Measurements from ENCODE around the gene DOCK9. TPM values are rescaled to one million over a fixed set of nuclear protein-coding genes. Genes with fewer than 3 reads are reported as not detected.
A peak's percentile ranks its signal among the peaks of the same experiment; 100 is the strongest.

DOCK9 gene
- total and polyA plus RNA-seq, 8 donors = 98.3 to 158 (median 109) TPM

- no peaks in the 10 kb centered on the region for H3K27me3 ChIP-seq
- no peaks in the 10 kb centered on the region for H3K4me1 ChIP-seq
- H3K9me3 ChIP-seq = peaks cover 0 to under 1% of the 10 kb centered on the region in 2 donors
- peak in 1 of 4 donors; percentile 58 for DNase-seq
- no peak overlapping the region for H3K4me3 ChIP-seq
- intact Hi-C loops (cut with DNase I) = no loop called here
- no peak for TF ChIP-seq CTCF (IDR thresholded peaks at IDR 0.05)
- H3K36me3 ChIP-seq = no peaks in the 10 kb centered on the region
- ATAC-seq = no peak
- no peak overlapping the region for H3K27ac ChIP-seq
These were observed 202.5 kb downstream of the DOCK9 start for GRCh38 chr13:98775386-98775785.

GRCh38 chr13:98774776-98775175 is 203.1 kb downstream of the DOCK9 start:
- Histone ChIP-seq H3K4me1 (no peaks in the 10 kb centered on the region), H3K27ac (no peak overlapping the region), H3K36me3 (no peaks in the 10 kb centered on the region), H3K27me3 (no peaks in the 10 kb centered on the region), H3K9me3 (peaks cover 0 to 7% of the 10 kb centered on the region in 2 donors), H3K4me3 (no peak overlapping the region)
- TF ChIP-seq CTCF (IDR thresholded peaks at IDR 0.05) = no peak
- DNase-seq (peak in 1 of 4 donors; percentile 49), ATAC-seq (no peak)
- intact Hi-C loops (cut with DNase I) = no loop called here

- intact Hi-C loops (cut with DNase I) = no loop called here
- Histone ChIP-seq H3K36me3 (no peaks in the 10 kb centered on the region), H3K4me3 (no peak overlapping the region), H3K4me1 (no peaks in the 10 kb centered on the region), H3K27ac (no peak overlapping the region), H3K9me3 (peaks cover 0 to 8% of the 10 kb centered on the region in 2 donors), H3K27me3 (no peaks in the 10 kb centered on the region)
- no peak for TF ChIP-seq CTCF (IDR thresholded peaks at IDR 0.05)
- DNase-seq (peak in 1 of 4 donors; percentile 71), ATAC-seq (no peak)
These were observed 203.9 kb downstream of the DOCK9 start for GRCh38 chr13:98773921-98774320.

- intact Hi-C loops (cut with DNase I) = no loop called here
- peaks cover 0 to 8% of the 10 kb centered on the region in 2 donors for H3K9me3 ChIP-seq
- ATAC-seq (no peak), DNase-seq (peak in 1 of 4 donors; percentile 59)
- no peak overlapping the region for H3K27ac ChIP-seq
- TF ChIP-seq CTCF (IDR thresholded peaks at IDR 0.05) = no peak
- no peaks in the 10 kb centered on the region for H3K27me3 ChIP-seq
- H3K4me1 ChIP-seq = no peaks in the 10 kb centered on the region
- H3K4me3 ChIP-seq = no peak overlapping the region
- H3K36me3 ChIP-seq = no peaks in the 10 kb centered on the region
These were observed 204.9 kb downstream of the DOCK9 start for GRCh38 chr13:98772794-98773452.

- Histone ChIP-seq H3K27ac (no peak overlapping the region), H3K9me3 (peaks cover 0 to 8% of the 10 kb centered on the region in 2 donors), H3K27me3 (no peaks in the 10 kb centered on the region), H3K4me1 (no peaks in the 10 kb centered on the region), H3K4me3 (no peak overlapping the region), H3K36me3 (no peaks in the 10 kb centered on the region)
- ATAC-seq (no peak), DNase-seq (peak in 1 of 4 donors; percentile 53)
- intact Hi-C loops (cut with DNase I) = no loop called here
- TF ChIP-seq CTCF (IDR thresholded peaks at IDR 0.05) = no peak
These were observed 205.8 kb downstream of the DOCK9 start for GRCh38 chr13:98771838-98772611.
